ENCODE data around the gene RIOK3. TPM values are rescaled to one million over a fixed set of nuclear protein-coding genes. Genes with fewer than 3 reads are reported as not detected.

RIOK3 gene
- total and polyA plus RNA-seq, 12 donors: 33.7 to 74.6 (median 61.8) TPM

DNA sequence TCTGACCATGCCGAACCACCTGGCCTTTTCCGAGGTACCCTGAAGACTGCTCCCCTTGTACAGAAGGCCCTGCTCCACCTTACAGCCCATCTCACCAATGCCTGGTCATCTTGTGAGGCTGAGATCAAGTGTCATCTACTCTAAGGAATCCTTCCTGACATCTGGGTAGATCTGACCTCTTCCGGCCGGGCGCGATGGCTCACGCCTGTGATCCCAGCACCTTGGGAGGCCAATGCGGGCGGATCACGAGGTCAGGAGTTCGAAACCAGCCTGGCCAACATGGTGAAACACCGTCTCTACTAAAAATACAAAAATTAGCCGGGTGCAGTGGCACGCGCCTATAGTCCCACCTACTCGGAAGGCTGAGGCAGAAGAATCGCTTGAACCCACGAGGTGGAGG lies 2.1 kb upstream of the RIOK3 start:
- TF ChIP-seq, protein P1, sequence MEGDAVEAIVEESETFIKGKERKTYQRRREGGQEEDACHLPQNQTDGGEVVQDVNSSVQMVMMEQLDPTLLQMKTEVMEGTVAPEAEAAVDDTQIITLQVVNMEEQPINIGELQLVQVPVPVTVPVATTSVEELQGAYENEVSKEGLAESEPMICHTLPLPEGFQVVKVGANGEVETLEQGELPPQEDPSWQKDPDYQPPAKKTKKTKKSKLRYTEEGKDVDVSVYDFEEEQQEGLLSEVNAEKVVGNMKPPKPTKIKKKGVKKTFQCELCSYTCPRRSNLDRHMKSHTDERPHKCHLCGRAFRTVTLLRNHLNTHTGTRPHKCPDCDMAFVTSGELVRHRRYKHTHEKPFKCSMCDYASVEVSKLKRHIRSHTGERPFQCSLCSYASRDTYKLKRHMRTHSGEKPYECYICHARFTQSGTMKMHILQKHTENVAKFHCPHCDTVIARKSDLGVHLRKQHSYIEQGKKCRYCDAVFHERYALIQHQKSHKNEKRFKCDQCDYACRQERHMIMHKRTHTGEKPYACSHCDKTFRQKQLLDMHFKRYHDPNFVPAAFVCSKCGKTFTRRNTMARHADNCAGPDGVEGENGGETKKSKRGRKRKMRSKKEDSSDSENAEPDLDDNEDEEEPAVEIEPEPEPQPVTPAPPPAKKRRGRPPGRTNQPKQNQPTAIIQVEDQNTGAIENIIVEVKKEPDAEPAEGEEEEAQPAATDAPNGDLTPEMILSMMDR (IDR thresholded peaks at IDR 0.05): no peak
- Histone ChIP-seq H3K27me3 (no peaks in the 10 kb centered on the region), H3K4me1 (peaks cover 0 to 37% (median 23%) of the 10 kb centered on the region in 9 donors), H3K27ac (no peak overlapping the region), H3K36me3 (peaks cover 0 to 7% (median 0%) of the 10 kb centered on the region in 9 donors), H3K9me3 (no peaks in the 10 kb centered on the region), H3K4me3 (no peak overlapping the region)
- intact Hi-C loops (cut with DNase I): loop anchor here in 4 of 10 donors (5.0 kb wide), 4 partner anchors 51 to 1244 kb away; partner anchors contain the start of genes RMC1 (in 2 of the 4), NPC1 (in 1 of the 4) and RBBP8 (in 1 of the 4)
- WGBS, 2 donors: 97% methylated on average over 18 of the region's 18 CpGs
- ATAC-seq (no peak), DNase-seq (no peak)

DNA sequence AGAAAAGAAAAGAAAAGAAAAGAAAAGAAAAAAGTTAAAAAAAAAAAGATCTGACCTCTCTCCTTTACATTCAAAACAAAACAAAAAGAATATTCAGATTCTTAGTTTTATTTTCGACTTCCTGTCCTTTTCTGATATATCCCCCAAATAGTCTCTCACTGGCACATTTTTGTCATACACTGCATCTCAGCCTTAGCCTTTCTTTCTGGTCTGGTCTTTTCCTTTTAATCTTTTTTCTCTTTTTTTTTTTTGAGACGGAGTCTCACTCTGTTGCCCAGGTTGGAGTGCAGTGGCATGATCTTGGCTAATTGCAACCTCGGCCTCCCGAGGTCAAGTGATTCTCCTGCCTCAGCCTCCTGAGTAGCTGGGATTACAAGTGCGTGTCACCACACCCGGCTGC lies 1.6 kb upstream of the RIOK3 start:
- no peak for ATAC-seq
- Histone ChIP-seq H3K9me3 (no peaks in the 10 kb centered on the region), H3K27ac (peak overlapping the region in 3 of 10 donors; percentile 95 to 96 (median 95)), H3K4me3 (no peak overlapping the region), H3K36me3 (peaks cover 0 to 9% (median 0%) of the 10 kb centered on the region in 9 donors), H3K27me3 (no peaks in the 10 kb centered on the region), H3K4me1 (peaks cover 0 to 42% (median 25%) of the 10 kb centered on the region in 9 donors)
- TF ChIP-seq, protein P1 (IDR thresholded peaks at IDR 0.05): no peak
- intact Hi-C loops (cut with DNase I): loop anchor here in 4 of 10 donors (5.0 kb wide), 4 partner anchors 51 to 1244 kb away; partner anchors contain the start of genes RMC1 (in 2 of the 4), NPC1 (in 1 of the 4) and RBBP8 (in 1 of the 4)
- no peak for DNase-seq
- WGBS, 2 donors: 97% methylated on average over 6 of the region's 6 CpGs

GRCh38 chr18:23452347-23452727 lies 750 bp upstream of the RIOK3 start:
- DNase-seq (no peak), ATAC-seq (no peak)
- Histone ChIP-seq H3K36me3 (peaks cover 0 to 12% (median 0%) of the 10 kb centered on the region in 9 donors), H3K4me1 (peaks cover under 1 to 50% (median 34%) of the 10 kb centered on the region in 9 donors), H3K27me3 (no peaks in the 10 kb centered on the region), H3K9me3 (no peaks in the 10 kb centered on the region), H3K27ac (peak overlapping the region; percentile 52 to 96 (median 92)), H3K4me3 (peak overlapping the region in 9 of 10 donors; percentile 82 to 98 (median 92))
- 66 to 70% methylated on average over 3 of the region's 3 CpGs for WGBS, 2 donors
- intact Hi-C loops (cut with DNase I): loop anchor here in 4 of 10 donors (2.0 to 5.0 kb wide), 5 partner anchors 50 to 1245 kb away; partner anchors contain the start of genes RMC1 (in 3 of the 4), NPC1 (in 1 of the 4) and RBBP8 (in 1 of the 4)
- TF ChIP-seq, protein P1 (IDR thresholded peaks at IDR 0.05): no peak

DNA sequence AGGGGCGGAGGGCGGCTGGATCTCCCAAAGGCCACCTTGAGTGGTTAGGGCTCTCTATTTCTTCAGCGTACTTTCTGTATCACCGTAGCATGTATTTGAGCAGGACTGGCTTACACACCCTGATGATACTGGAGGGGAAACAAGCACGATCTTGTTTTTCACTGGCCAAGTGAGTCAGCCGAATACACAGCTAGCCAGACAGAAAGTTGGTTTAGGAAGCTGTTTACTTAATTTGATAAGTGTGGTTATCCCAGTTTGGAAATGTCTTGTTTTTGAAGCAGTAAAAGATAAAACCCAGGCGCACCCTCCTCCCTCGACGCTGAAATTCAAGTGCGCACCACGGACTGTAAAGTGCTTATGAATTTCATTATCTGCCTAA lies 582 bp downstream of the RIOK3 start:
- intact Hi-C loops (cut with DNase I): loop anchor here in 5 of 10 donors (1.0 to 5.0 kb wide), 6 partner anchors 49 to 1246 kb away; partner anchors contain the start of genes RMC1 (in 4 of the 5), NPC1 (in 1 of the 5) and RBBP8 (in 1 of the 5)
- peaks cover 8 to 64% (median 44%) of the 10 kb centered on the region in 9 donors for H3K4me1 ChIP-seq

More for the DNA sequence above, 582 bp downstream of the RIOK3 start:
- Histone ChIP-seq H3K9me3 (no peaks in the 10 kb centered on the region), H3K27me3 (no peaks in the 10 kb centered on the region), H3K27ac (peak overlapping the region; percentile 52 to 96 (median 92)), H3K4me3 (peak overlapping the region; percentile 75 to 98 (median 92)), H3K36me3 (peaks cover 0 to 13% (median 0%) of the 10 kb centered on the region in 9 donors)
- TF ChIP-seq, protein P1 (IDR thresholded peaks at IDR 0.05): no peak
- 0 to 5% methylated on average over 11 of the region's 11 CpGs for WGBS, 2 donors
- ATAC-seq: peak; percentile 5 to 54 (median 19)
- DNase-seq: no peak
